Middle frontal gyrus (tissue), 1 donor: Measurements from ENCODE around the gene GMPR.
A peak's percentile ranks its signal among the peaks of the same experiment; 100 is the strongest.

Experiments
- DNase-seq: peaks from one replicate; pipeline ENCODE4 v3.0.0-alpha.2; 2015; ENCODE audit warnings: low spot score; ENCODE audit errors: extremely low spot score

GMPR gene

DNA sequence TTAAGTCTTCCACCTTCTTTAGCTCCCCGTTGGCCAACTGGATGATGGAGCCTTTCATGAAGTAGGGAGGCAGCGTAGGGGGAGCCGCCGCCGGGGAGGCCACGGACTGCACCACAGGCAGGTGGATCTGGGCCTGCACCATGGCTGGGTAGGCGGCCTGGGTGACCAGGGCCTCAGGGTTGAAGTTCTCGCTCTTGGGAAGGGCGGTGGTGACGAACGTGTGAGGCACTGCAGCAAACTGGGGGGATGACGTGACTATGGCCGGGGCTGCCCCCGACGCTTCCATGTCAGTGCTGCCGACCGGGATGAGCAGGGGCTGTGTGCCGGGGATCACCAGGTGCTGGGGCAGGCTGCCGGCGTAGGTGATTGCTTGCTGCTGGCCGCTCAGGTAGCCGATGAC, 88.1 kb downstream of the GMPR start:
- DNase-seq: no peak

DNA sequence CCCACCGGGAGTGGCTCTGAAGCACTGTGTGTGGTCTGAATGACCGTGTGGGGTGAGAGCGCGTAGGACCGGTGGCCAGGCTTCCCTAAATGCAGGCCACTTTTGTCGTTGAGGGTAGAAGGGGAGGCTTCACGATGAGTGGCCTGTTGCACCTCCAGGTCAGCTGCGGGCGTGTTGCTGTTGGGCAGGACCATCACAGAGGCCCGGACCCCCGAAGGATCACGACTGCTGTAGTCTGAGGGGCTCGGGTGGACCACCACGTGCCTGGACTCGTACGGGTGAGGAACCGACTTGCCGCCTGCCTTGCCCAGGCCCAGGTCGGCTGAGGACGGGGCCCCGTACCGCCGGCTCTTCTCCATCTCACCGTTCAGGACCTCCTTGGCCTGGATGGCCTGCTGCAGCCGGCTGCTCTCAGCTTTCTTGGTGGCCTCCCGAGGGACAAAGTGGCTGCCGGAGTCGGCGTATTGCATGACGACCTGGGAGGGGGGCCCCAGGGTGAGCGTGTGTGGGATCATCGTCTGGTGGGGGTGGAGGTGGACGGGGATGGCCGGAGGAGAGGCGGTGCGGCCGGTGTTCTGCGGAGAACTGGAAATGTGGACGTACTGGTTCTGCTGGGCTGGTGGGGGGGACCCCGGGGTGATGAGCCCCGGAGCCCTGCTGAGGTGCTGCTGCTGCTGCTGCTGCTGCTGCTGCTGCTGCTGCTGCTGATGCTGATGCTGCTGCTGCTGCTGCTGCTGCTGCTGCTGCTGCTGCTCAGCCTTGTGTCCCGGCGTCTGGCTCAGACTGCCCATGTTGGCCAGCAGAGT, 88.8 kb downstream of the GMPR start:
- DNase-seq: no peak

DNA sequence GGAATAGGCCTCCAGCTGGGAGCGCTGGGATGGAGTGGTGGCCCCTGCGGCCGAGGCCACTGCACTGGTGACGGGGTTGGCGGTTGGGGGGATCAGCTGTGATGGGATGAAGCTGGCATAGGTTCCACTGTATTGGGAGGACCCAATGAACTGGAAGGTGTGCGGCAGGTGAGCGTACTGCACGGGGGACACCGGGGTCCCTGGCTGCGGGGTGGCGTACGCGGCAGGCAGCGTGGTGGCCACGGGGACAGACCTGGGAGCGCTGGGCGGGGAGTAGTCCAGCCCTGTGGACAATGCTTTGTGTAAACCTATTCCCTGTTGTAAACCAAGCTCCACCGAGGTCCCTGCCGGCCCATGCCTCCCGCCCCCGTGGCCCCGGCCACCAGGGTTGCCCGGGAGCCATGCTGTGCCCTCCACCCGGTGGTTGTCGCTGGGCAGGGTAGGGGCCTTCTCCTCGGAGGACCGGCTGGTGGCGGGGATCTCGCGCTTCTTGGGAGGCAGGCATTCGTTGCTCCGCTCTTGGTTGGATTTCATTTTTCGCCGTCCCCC, 89.5 kb downstream of the GMPR start:
- DNase-seq: no peak

DNA sequence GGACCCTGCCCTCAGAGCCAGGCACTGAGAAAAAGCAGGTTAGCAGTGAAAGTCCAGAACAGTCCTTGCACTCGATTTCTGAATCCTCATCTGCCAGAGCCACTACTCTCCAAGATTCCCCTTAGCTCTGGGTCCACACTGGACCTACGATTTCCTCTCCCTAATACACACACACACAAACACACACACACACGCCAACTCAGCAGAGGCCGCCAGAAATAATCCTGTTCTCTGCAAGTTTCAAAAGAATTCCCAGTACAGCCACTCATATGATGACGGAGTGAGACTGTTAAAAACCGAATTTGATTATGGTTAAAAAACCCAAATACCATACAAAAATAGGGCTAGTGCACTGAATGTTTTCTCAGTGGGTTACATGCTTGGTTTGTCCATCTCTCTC, 90.8 kb downstream of the GMPR start:
- no peak for DNase-seq

DNA sequence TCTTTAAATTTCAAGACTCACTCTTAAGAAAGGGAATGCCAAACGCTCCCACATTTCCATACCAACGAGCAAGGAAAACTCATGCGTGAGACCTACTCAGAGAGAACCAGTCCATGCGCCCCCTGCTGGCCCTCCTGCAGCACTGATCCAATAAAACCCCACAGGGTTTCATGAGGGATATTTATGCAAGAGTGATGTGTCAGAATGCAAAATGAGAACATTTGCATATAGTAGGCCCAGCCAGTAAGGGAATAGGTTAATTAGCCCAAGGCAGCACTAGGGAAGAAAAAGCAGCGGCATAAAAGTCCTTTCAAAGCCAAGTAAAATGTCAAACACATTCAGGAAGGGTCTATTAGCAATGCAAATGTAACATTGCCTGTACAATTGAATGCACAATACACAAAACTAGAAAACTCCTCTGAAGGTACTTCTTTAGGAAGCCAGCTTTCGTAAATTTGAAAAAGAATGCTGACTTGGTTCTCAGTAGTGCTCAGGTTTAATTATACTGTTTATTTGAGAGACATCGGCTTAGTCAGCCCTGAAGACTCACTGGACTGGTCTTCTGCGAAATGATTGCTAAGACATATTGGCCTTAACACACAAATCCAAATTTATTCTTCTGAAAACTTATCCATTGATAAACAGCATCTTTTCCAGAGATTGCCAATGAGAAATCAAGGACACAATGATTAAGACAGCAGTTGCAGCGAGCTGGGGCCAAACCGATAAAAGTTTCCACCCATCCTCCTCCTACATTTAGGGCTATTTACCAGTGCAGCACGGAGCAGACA, 93.2 kb downstream of the GMPR start:
- peak; percentile 66 for DNase-seq

DNA sequence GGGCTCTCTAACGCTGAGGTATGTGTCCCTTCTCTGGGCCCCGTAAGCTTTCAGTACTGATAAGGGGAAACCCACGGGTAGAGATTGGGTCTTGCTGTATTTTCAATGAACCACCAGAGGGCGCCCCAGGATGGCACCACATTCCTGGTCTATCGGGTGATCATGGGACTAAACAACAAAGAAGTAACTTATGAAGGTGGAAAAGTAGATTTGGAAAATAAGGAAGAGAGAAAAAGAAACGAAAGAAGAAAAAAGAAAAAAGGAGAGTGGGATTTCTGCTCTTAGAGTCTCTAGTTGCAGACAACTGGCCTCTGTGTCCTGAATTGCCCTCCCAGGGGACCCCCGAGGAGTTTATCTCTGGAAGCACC, 93.8 kb downstream of the GMPR start:
- peak; percentile 45 for DNase-seq

DNA sequence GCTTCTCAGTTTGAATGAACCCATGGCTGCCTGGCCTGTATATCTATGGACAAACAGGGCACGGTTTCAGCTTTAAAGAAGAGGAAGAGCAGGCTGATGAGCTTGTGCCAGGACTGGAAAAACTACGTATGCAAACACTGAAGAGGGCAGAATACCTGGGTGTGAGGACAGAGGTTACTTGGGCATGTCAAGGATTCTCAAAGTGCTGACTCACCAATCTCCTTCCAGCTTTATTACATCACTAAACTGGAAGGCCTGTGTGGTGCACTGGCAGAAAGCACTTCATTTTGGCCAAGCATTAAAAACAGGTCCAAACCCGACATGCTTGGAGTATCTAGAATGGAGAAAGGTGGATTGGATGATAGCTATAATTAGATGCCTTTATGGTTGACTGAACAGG, 95.2 kb downstream of the GMPR start:
- no peak for DNase-seq

DNA sequence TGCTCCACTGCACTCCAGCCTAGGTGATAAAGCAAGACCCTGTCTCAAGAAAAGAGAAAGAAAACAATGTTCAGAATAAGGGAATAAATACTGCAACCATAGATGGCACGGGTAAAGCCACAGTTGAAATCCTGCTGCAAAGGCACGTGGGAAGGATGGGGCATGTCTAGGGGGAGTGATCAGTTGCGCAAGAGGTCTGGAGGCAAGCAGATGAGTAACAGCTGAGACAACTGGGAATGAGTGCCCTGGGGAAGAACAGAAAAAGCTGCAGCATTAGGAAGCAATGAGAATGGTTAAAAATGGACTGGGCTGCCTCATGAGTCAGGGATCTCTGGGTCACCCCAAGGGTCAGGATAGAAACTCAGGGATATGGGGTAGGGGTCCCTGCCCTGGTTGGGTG, 96.3 kb downstream of the GMPR start:
- DNase-seq: no peak

DNA sequence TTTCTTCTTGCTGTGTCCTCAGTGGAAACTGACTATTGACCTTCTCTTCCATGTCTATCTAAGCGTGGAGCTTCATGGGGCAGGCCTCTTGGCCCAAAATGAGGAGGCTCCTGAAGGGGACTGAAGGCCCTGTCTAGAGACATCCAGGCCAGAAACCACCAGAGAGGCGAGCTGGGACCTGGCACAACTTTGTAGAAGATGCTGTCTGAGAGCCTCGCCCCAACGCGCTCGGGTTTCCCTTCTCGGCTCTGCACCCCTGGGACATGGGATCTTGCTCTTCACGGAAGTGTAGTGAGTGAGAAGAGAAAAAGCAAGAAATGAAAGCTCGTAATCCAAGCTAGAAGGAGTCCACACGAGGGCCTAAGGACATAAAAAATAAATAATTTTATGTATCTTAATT, 96.8 kb downstream of the GMPR start:
- no peak for DNase-seq

DNA sequence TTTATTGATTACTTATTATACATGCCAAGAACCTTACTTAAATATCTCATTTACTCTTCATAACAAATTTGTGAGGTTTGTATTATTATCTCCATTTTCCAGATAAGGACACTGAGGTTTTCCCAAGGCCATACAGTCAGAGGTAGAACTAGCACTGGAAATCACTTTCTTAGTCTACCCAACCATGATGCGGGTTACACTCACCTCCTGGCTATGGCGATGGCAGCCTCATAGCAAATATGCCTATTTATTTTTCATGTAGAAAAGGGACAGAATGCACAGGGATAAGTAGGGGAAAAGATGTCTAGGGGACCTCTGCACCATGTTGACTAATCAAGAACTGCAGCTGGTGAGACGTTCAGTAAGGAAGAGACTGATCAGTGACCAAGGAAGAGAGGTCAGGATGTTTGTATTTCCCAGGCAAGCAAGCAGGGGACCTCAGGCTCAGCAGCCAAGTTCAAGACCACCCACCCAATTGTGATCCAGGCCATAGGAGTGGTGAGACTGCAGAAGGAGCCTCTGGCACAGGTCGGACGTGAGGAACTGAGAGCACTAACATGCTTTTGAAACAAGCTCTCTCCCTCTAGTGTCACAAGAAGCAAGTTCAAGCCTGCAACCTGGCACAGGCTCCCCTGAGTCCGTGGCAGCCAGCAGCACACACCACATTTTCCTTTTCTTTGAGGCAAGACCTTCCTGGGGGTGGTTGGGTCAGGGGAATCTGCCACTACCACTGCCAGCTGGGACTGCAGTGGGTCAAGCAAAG, 97.8 kb downstream of the GMPR start:
- DNase-seq: no peak

DNA sequence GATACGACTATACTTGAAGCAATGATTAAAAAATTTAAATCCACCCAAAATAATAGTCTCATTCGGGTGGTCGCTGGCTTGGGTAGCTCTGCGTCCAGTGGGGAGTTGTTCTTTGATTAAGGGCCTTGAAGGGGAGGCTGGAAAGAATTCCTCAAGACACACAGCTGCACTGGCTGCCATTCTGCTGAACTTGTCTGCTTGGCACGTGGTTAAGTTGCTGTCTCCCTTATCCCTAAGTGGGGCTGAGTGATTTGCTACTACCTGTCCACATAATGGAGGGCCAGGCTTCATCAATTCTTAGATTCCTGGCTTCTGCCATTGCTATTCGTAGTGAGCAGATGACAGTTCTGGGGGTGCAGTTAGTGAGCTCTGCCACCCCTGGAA, 98.5 kb downstream of the GMPR start:
- DNase-seq: no peak

DNA sequence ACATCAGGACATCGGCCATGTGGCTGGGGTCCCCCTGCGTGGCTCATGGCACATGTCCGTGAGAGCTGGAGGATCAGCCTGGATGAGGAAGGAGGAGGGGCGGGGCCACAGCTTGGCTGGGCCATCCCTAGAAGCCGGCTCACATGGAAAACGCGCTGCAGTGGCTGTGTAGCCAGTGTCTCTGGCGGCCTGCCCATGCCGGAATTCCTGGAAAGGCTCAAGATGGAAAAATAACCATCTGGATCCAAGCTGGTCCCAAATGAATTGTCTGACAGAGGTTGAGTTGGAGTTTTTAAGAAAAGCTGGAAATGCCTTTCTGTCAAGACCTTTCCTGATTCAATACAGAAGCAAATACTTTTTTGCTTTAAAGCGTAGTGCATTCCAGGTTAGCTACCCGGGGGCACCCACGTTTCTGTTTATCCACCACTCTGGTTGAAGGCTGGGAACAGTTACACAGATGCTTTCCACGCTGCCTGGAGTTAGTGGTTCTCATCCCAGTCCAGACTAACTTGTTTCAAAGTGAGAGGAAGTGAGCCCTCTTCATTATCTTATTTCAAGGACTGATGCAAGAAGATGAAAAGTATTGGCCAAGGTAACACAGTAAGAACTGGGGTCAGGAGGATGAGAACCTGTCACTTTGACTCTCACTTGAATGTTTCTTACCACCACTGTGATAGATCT, 99.0 kb downstream of the GMPR start:
- DNase-seq: peak; percentile 58

DNA sequence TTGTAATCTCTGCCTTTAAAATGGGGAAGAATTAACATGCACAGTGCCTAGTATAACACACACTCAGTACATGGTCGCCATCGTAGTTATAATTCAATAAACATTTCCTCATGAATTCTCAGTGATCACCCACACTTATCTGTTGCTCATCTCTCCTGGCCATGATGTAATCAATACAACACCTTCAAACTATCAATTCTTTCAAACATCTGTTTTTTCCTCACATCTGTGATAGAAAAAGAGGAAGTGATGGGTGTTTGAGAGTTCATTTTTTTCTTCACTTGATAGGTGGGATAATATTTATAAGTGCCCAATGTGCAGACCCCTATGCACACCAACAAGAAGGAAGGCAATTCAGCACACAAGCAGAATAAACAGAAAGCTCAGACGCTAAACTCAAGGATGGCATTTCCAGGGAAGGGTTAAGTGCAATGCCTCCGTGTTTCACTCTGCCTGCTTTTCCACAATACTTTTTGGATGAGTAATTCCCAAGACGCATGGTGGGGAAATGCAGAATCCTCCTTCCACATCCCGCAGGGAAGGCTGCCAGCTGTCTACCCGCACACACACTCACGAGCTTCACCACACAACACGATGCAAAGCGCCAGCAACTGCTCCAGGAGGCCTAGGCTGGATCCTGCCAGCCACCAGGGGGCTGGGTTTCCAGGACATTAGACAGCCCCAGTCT, 100.3 kb downstream of the GMPR start:
- no peak for DNase-seq

DNA sequence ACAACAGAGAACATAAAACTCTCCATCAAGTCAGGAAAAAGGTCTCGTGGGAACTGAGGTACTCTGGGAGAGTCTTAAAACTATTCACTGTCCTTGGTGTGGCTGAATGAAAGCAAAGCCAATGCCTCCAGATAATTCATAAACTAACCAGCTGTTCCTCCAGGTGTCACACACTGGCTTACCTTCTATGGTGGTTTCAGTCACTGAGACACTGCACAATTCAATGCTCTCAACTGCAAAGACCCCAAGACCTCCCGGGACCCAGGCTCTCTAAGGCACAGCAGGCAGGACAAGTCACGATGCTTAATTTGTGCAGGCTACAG, 100.8 kb downstream of the GMPR start:
- no peak for DNase-seq

DNA sequence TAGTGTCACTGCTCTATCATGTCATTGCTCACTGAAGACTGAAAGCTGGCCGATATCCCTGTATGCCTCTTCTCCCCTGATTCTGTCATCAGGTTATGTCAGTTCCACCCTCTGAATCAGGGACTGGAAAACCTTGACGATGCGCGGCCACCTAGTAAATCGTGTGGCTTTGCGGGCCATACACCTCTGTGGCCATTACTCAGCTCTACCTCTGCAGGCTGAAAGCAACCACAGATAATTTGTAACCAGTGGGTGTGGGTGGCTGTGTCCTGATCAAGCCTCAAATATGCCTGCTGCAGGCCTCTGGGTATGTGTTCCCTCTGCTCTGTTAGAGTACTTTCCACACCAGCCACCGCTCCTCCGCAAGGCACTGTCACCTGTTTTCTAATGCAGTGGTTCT, 105.2 kb downstream of the GMPR start:
- no peak for DNase-seq

DNA sequence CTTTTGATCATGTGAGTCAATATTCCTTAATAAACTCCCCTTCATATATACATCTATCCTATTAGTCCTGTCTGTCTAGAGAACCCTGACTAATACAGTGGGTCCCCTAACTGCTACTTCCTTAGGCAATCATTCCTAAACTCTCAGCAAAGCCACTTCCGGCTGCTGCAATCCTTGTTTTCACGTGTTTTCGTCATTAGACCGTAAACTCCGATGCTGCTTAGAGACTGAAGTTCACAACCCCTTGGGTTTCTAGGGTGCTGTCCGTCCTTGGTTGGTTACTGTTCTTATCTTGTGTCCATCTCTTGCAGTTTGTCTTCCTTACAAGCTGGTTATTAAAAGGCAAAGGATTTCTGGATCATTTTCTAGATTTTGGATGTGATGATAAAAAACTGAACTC, 106.4 kb downstream of the GMPR start:
- DNase-seq: no peak
